ENCODE data around the gene ARHGAP19. TPM values are rescaled to one million over a fixed set of nuclear protein-coding genes. Genes with fewer than 3 reads are reported as not detected.

Gene ARHGAP19
- total RNA-seq, 2 experiments from 2014 or later, result 42.3 to 53.2 TPM

GRCh38 chr10:97195706-97196222 lies 96.7 kb downstream of the ARHGAP19 start:
- no peak for ATAC-seq
- intact Hi-C loops (cut with micrococcal nuclease), result no loop called here
- Mint-ChIP-seq H3K9me3 (no peaks in the 10 kb centered on the region), H3K4me1 (ENCODE audit: low read depth) (peaks cover 11% of the 10 kb centered on the region), H3K27me3 (peaks cover 24% of the 10 kb centered on the region), H3K27ac (no peak overlapping the region), H3K36me3 (ENCODE audit: low read depth) (no peaks in the 10 kb centered on the region), H3K4me3 (peak overlapping the region; percentile 70)
- CTCF ChIA-PET, result interaction anchor here (0.9 to 8.6 kb wide), 30 partner anchors 10 to 170 kb away, joined by 3 to 166 read pairs (median 6); partner anchors contain the start of gene SLIT1
- DNase-seq, result no peak
- TF ChIP-seq CTCF (IDR thresholded peaks at IDR 0.05), result no peak
- POLR2A ChIA-PET, result interaction anchor here (2.0 kb wide), 1 partner anchor 15 kb away, joined by 4 read pairs; no protein-coding TSS in a partner anchor

- H3K4me1 Mint-ChIP-seq (ENCODE audit: low read depth), result peaks cover 11% of the 10 kb centered on the region
- intact Hi-C loops (cut with micrococcal nuclease), result no loop called here
- H3K27me3 Mint-ChIP-seq, result peaks cover 20% of the 10 kb centered on the region
- H3K9me3 Mint-ChIP-seq, result no peaks in the 10 kb centered on the region
- no peak for DNase-seq
- no peaks in the 10 kb centered on the region for H3K36me3 Mint-ChIP-seq (ENCODE audit: low read depth)
- no peak overlapping the region for H3K4me3 Mint-ChIP-seq
- no peak for ATAC-seq
- ChIA-PET POLR2A (interaction anchor here (0.7 to 1.3 kb wide), 2 partner anchors 10 to 25 kb away, joined by 3 read pairs; no protein-coding TSS in a partner anchor), CTCF (interaction anchor here (0.6 to 8.6 kb wide), 8 partner anchors 16 to 155 kb away, joined by 3 to 166 read pairs (median 8); no protein-coding TSS in a partner anchor)
- no peak overlapping the region for H3K27ac Mint-ChIP-seq
- no peak for TF ChIP-seq CTCF (IDR thresholded peaks at IDR 0.05)
These were observed 99.4 kb downstream of the ARHGAP19 start for GRCh38 chr10:97192952-97193435.

- no peak overlapping the region for H3K4me3 Mint-ChIP-seq
- peaks cover 35% of the 10 kb centered on the region for H3K27me3 Mint-ChIP-seq
- H3K9me3 Mint-ChIP-seq, result no peaks in the 10 kb centered on the region
- peaks cover 4% of the 10 kb centered on the region for H3K4me1 Mint-ChIP-seq (ENCODE audit: low read depth)
- TF ChIP-seq CTCF (IDR thresholded peaks at IDR 0.05), result no peak
- DNase-seq (no peak), ATAC-seq (no peak)
- CTCF ChIA-PET, result interaction anchor here (0.9 to 1.6 kb wide), 3 partner anchors 20 to 154 kb away, joined by 3 to 8 read pairs (median 7); no protein-coding TSS in a partner anchor
- POLR2A ChIA-PET, result no interaction called here
- intact Hi-C loops (cut with micrococcal nuclease), result no loop called here
- no peak overlapping the region for H3K27ac Mint-ChIP-seq
- no peaks in the 10 kb centered on the region for H3K36me3 Mint-ChIP-seq (ENCODE audit: low read depth)
These were observed 102.0 kb downstream of the ARHGAP19 start for GRCh38 chr10:97190450-97190849.

- Mint-ChIP-seq H3K4me3 (no peak overlapping the region), H3K9me3 (no peaks in the 10 kb centered on the region), H3K36me3 (ENCODE audit: low read depth) (no peaks in the 10 kb centered on the region), H3K4me1 (ENCODE audit: low read depth) (peaks cover 7% of the 10 kb centered on the region), H3K27me3 (peaks cover 46% of the 10 kb centered on the region), H3K27ac (no peak overlapping the region)
- ChIA-PET CTCF (no interaction called here), POLR2A (no interaction called here)
- no peak for ATAC-seq
- TF ChIP-seq CTCF (IDR thresholded peaks at IDR 0.05), result no peak
- intact Hi-C loops (cut with micrococcal nuclease), result no loop called here
- DNase-seq, result no peak
These were observed 104.2 kb downstream of the ARHGAP19 start for GRCh38 chr10:97188261-97188711.

GRCh38 chr10:97186911-97187310 lies 105.5 kb downstream of the ARHGAP19 start:
- CTCF ChIA-PET, result interaction anchor here (0.6 to 2.3 kb wide), 5 partner anchors 8 to 114 kb away, joined by 3 to 7 read pairs (median 3); no protein-coding TSS in a partner anchor
- ATAC-seq, result no peak
- TF ChIP-seq CTCF (IDR thresholded peaks at IDR 0.05), result no peak
- Mint-ChIP-seq H3K4me1 (ENCODE audit: low read depth) (peaks cover 7% of the 10 kb centered on the region), H3K9me3 (no peaks in the 10 kb centered on the region), H3K36me3 (ENCODE audit: low read depth) (no peaks in the 10 kb centered on the region), H3K27me3 (peaks cover 42% of the 10 kb centered on the region), H3K4me3 (no peak overlapping the region), H3K27ac (no peak overlapping the region)
- POLR2A ChIA-PET, result no interaction called here
- DNase-seq, result no peak
- intact Hi-C loops (cut with micrococcal nuclease), result no loop called here

Data from activated CD8-positive, alpha-beta T cell treated with anti-CD3 and anti-CD28 coated beads for 36 hours (primary cell).